Non-pigmented ciliary epithelial cell (primary cell): ENCODE results near the gene GLS.

ENCODE experiments used
- DNase-seq: peaks from one replicate; pipeline ENCODE4 v3.0.0-alpha.2; 2010; ENCODE audit warnings: low read depth

The GLS gene

DNA sequence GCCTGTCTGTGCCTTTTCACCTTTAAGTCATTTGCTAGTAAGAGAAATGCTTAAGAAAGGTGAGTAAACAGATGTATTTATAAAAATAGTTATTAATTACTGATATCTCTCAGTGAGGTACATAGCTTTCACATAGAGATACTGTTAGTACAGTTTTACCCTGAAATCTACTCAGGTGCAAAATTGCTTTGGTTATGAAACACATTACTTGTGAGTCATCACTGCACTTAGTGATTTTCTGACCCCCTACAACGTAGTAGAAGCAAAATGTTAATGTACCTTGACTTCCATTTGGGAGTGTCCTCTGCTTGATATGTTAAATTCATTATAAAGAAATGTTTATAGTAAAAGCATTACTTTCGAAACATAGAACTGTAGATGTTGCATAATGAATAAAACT, 6.5 kb downstream of the GLS start:
- DNase-seq: no peak

DNA sequence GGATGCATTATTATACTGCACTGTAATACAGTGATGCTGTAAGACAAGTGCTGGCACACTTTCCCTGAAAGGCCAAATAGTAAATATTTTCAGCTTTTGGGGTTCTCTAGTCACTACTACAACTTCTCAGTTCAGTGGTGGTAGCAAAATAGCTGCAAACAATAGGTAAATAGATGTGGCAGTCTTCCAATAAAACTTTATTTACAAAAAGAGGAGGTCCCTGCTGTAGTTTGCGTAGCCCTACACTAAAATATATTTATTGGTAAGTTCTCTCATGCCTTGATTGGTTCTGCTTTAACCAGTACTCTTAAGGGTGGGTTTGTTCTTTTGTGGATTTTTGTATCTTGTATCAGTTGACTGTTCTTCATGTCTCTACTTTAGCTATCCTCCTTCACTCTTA, 7.8 kb downstream of the GLS start:
- no peak for DNase-seq

DNA sequence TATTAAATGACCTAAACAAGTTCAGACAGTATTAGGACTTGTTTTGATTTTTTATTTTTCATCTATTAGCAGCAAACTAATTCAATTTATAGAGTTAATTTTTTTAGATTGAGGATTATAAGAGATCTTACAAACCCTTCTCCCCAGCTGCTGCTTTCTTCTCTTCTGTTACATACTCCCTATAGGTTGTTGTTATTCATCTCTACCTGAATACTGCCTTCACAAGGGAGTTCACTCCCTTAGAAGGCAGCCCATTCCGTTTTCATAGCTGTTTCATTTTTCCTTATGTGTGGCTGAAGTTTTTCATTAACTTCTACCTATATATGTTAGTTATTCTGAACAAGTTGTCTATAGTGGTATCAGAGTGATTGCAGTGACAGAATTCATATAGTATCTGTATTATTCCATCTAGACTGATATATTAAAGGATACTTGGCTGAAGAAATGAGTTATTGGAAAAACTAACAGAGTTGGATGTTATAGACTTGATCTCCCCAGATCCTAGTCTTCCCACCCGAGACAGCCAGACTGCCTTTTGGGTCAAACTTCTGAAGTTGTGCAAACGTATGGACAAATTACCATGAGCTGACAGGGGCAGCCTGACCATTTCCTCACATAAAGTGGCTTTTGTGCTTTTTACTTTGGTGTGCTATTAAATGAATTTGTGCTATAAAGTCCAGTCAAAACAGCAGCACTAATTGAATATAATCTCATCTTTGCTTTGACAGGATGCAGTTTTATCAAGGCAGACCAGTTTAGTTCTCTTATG, 8.7 kb downstream of the GLS start:
- no peak for DNase-seq

DNA sequence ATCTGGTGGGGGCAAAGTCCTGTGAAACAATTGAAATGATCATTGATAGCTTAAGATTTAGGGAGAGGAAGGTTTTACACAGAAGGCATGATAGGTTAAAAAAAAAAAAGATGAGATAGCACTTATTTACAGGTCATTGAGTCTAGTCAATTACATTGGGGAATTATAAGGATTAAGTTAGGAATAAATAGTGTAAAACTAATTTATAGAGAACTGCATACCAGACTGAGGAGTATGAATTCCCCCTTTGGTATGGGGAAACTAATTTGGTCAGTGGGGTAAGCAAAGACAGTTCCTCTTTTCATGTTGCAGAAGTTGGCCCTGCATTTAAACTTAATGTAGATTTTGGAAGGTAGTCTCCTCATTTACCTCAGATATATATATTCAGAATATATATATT, 10.8 kb downstream of the GLS start:
- no peak for DNase-seq

DNA sequence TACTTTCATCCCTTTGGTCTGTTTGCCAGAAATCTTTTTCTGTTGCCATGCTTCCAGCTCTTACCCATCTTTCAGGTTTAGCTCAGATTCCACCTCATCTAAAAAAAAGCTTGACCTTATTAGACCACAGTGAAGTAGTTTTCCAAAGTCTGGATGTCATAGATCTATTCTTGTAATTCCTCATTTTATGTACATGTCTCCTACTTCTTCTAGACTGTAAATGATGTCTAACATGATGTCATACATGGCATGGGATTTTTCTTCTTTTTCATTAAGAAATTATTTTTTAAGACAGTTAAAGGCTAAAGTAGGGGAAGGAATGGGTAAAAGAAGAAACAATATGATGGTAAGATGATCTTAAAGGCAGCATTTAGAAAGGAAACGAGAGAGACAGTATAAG, 11.3 kb downstream of the GLS start:
- DNase-seq: no peak

DNA sequence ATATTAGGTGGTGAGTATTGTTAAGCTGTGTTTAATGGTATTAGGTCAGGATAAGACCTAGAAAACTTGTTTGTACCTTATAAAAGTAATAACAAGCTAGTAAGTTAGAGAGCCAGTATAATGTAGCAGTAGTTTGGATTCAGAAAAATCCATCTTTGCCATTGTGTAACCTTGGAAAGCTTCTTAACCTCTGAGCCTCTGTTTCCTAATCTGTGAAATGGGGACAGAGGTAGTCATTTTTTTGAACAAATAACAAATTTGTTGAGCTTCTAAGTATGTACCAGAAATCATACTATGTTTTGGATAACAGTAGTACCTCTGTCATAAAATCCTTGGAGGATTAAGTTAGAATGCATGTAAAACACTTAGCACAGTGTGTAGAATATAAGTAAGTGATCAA, 12.5 kb downstream of the GLS start:
- DNase-seq: no peak

DNA sequence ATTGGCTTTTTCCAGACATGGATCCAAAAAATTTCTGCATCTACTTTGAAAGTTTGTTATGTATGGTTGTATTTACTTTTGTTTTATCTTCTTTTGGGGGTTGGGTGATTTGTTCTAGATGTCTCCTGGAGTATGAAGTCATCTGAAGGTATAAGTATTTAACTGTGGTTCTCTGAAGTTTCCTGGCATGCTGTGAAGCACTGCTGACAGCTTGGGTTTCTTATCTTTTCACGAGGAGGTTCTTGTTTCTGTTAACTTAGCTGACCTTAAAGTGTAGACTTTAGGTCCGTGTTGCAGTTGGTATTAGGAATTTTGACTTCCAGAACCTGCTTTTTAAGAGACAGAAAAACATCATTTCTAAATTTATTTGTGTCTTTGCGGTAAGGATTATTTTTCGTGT, 15.9 kb downstream of the GLS start:
- DNase-seq: no peak

DNA sequence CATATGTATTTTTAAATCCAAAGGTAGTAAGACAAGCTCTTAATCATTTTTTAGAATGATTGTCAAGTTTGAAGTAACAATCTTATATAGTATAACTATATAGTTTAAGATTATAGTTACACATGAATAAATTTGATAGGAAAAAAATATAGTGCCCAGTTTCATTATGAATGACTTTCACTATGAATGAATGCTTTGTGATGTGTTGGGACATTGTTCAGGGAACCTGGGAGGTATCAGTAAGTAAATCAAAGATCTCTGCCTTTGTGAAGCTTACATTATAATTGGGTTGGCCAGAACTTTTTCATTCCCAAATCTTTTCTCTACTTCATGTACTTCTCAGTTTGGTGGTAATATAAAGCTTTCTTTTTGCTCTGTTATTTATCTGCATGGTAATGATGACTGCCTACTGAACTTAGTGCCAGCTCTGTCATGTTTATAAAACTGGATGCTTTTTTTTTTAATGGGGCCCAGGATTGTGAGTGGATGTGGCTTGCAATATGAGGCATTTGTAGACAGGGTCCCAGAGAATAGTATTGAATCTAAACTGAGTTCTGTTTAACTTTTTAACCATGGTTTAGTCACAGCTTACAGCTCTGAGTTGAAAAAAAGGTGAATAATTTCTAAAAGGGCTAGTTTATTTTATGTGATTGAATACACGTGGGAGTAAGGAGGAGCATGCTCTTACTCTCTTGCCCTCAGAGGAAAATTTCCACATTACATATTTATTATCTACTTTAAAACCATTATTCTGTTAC, 23.3 kb downstream of the GLS start:
- DNase-seq: no peak

DNA sequence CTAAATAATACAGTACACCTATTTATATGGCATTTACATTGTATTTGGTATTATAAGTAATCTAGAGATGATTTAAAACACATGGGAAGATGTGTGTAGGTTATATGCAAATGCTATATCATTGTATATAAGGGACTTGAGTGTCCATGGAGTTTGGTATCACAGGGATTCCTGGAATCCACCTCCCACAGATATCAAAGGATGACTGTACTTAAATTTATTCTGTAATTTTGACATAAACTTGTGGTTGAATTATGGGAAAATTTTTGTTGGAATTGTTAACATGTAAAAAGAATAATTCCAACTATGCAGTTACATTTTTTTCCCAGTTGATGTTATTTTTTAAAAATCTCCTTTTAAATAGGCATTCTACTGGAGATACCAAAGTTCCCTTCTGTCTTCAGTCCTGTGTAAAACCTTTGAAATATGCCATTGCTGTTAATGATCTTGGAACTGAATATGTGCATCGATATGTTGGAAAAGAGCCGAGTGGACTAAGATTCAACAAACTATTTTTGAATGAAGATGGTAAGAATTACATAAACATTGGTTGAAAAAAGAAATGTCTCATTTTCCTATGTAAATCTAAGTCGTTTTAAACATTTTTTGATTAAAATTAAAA, 24.1 kb downstream of the GLS start:
- DNase-seq: no peak

DNA sequence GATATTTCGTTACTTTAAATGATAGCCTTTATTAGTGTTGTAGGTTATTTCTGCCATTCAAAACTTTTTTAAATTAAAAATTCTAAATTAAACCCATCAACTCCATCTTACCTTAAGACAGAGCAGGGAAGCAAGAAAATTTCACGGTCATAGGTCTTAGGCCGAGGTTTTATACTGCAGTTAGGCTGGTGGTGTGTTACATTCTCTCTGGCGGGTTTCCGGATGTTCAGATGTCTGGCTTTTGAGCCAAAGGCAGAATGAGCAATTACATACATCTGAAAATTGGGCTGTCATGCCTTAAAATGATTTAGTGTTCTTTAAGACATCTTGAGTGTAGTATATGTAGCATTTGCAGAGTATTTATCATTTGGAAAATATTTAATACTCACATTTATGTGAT, 27.9 kb downstream of the GLS start:
- DNase-seq: no peak

DNA sequence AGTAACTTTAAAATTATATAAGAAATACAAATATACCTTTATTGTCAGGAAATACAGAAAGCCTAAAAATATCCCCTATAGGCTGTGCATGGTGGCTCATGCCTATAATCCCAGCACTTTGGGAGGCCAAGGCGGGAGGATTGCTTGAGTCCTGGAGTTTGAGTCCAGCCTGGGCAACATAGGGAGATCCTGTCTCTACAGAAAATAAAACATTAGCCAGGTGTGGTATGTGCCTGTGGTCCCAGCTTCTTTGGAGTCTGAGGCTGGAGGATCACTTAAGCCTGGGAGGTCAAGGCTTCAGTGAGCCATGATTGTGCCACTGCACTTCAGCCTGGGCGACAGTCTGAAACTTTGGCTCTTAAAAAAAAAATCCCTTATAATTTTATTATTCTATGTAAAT, 29.1 kb downstream of the GLS start:
- DNase-seq: no peak

DNA sequence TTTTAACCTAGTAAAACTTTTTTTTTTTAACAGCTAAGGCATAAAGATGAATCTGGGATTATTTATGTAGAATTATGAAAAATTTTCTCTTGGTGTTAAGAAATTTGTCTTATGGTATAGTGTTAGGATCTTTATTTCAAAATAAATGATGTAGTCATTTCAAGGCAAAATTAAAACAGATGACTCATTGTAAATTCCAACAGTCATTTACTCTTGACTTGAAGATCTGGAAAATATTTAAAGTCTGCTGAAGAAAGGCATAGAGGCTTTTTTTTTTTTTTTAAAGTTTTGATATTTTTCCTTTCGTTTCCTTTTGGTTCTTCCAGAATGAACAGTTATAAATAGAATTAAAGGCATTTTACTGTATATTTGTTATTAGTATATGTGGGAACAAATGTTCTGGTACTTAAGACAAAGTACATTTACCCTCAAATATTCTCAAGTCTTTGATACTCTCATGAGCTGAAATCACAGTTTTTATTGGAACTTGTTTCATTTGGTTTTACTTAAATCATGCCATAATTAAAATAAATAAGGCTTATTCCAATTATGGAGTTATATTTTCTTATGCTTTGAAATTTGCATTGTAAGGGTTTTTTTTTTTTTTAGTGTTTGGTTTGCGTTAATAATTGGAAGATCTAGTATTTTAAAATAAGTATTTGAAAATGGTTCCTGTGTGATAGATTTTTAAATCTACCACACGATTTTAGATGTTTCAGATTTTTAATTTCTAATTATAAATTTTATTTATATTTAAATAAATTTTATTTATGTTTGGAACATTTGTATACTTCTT, 29.9 kb downstream of the GLS start:
- DNase-seq: no peak

DNA sequence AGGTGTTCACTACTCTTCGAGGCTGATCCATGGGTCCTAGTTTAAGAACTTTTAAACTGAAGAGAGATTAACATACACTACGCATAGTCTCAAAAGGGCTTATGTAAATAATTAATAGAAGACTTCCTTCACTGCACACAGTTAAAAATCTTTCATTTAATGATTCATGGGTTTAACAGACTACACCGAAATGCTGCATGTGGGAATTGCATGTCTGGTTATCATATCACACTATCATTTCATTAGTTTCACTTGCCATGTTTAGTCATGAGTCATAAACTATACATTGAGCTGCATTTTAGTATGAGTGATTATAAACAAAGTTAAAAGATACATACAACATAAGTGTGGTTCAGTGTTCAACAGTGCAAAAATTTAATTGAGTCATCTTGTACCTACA, 31.2 kb downstream of the GLS start:
- DNase-seq: no peak

DNA sequence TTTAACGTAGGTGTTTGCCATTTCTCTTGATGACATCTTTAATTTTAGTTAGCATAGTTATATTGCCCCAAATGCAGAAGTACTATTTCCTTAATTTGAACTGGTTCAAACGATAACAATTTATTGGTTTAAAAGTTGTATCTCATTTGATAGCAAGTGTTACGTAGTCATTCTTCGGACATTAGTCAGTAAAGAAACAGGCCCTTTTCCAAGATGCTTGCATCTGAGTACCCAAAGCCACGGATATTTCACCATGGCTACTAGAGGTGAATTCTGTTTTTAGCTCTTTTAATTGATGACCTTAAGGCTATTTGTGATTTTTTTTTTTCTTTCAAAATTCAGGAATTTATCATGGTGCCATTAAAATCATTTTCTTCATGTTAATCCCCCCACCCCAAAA, 32.1 kb downstream of the GLS start:
- no peak for DNase-seq

DNA sequence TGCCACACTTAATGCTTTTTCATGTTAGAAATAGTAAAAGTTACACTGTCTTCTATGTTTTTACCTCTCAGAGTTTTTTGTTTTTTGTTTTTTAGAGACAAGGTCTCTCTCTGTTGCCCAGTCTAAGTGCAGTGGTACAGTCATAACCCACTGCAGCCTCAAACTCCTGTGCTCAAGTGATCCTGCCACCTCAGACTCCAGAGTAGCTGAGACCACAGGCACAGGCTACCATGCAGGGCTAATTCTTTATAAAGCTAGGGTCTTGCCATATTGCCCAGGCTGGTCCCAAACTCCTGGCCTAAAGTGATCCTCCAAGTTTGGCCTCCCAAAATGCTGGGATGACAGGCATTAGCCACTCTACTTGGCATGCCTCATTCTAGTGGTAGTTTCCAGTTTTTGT, 33.1 kb downstream of the GLS start:
- no peak for DNase-seq

DNA sequence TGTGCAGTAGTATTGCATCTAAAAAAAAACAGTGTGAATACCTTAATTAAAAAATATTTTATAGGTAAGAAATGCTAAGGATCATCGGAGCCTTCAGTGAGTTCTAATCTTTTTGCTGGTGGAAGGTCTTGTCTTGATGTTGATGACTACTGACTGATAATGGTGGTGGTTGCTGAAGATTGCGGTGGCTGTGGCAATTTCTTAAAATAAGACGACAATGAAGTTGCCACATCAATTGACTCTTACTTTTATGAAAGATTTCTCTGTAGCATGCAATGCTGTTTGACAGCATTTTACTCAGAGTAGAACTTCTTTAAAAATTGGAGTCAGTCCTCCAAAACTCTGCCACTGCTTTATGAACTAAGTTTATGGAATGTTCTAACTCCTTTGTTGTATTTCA, 36.2 kb downstream of the GLS start:
- DNase-seq: no peak

DNA sequence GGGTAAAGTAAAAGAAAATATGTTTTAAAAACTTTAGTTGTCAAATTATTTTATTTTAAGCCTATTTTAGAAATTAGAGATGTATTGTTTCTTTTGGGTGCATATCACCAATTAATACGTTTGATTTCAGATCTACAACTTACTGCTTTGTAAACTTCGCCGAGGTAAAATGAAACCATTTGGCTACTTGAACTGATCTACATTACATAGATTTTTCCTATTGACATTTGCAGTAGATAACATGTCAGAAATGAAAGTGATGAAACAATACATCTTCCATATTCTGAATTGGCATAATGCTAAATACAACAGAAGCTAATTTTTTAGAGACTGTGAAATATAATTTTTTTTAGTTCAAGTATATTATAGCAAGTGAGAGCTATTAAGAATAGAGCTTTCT, 39.5 kb downstream of the GLS start:
- no peak for DNase-seq

DNA sequence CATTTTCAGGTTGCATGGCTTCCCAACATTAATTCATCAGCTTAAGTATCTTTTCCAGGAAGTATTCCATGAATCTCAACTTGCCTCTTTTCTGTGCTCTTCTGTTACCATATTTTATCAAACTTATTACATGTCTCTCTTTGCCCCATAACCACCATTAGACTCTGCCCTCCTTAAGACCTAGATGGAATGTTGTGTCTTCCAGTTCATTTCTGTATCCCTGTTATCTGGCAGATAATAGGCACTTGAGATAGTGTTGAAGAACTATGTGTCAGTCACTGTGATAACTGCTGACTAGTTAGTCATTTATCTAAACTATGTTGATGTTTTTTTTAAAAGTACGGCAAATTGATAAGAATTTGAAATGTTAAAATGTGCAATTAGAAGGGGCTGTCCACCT, 41.8 kb downstream of the GLS start:
- no peak for DNase-seq

DNA sequence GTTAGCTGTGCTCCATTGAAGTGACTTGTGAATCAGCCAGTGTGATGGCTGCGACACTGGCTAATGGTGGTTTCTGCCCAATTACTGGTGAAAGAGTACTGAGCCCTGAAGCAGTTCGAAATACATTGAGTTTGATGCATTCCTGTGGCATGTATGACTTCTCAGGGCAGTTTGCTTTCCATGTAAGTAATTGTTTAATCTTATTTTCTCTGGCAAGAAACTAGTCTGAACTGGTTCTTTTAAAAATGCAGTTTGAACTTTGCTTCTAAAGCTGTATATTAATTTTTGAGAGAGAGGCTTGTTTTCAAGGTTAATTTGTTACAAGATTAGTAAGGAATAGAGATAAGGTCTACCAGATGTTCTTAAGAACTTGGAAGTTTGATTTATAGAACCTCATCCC, 46.7 kb downstream of the GLS start:
- DNase-seq: no peak

DNA sequence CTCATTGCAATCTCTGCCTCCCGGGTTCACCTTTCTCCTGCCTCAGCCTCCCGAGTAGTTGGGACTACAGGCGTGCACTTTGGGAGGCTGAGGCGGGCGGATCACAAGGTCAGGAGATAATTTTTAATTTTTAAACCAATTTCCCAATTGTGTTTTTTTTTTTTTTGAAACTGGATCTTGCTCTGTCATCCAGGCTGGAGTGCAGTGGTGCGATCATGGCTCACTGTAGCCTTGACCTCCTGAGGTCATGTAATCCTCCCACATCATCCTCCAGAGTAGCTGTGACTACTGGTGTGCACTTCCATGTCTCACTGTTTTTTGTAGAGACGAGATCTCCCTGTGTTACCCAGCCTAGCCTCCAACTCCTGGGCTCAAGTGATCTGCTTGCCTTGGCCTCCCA, 49.3 kb downstream of the GLS start:
- no peak for DNase-seq

DNA sequence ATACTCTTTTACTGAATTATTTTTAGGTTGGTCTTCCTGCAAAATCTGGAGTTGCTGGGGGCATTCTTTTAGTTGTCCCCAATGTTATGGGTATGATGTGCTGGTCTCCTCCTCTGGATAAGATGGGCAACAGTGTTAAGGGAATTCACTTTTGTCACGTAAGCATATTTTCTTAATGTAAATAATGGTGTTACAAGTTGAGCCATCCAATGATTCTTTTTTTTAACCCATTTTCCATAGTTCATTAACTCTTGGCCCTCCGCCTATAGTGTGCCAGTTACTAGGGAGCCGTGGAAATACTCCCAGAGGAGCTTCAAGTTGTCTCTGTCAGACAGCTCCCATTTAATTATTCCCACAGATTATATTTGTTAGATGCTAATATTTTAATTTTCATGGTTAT, 49.8 kb downstream of the GLS start:
- DNase-seq: no peak

DNA sequence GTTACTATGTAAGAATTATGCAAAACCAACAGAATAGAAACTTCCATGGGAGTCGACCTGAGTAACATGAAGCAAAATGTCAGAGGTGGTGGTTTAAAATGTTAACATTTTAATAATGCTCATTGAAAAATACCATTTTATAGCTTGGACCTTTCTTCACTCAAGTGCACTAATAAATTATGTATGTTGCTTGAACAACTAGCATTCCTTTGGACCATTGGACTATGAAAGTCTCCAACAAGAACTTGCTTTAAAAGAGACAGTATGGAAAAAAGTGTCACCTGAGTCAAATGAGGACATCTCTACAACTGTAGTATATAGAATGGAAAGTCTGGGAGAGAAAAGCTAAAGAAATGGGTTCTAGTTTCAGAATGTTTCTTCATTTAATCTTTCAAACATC, 51.9 kb downstream of the GLS start:
- DNase-seq: no peak

DNA sequence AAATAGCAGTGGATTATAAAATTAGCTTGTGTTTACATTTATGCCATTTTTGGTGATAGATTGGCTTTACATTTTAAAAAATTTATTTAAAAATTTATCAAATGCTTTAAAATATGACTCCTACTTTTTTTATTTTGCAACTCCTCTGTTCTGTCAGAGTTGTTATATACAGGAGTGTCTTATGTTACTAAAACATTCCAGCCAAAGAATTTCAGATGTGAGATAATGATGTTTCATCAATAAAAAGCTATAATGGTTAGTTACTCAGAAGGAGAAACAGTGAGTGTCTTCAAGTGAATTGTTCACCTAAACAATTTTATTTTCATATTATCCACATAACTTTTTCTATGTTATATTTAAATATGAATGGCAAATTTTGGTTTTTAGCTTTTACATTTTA, 52.7 kb downstream of the GLS start:
- DNase-seq: no peak
